SK-N-SH (cell line): ENCODE results near the gene LCN1. TPM values are rescaled to one million over a fixed set of nuclear protein-coding genes. Genes with fewer than 3 reads are reported as not detected.
A peak's percentile ranks its signal among the peaks of the same experiment; 100 is the strongest.

Source experiments
- CTCF ChIA-PET: fragments of 300-600, 350-600 bp; formaldehyde crosslinking; extraction: SDS; loops from one replicate; lab custom pipeline; 2021; lab: Yijun Ruan, JAX
- POLR2A ChIA-PET: fragments of 350-600 bp; sonication (Branson Sonifier 250); formaldehyde crosslinking; extraction: SDS; loops from one replicate; lab custom pipeline; 2020; ENCODE audit warnings: antibody characterized with exemption, inconsistent platforms; lab: Yijun Ruan, JAX
- DNase-seq: peaks from one replicate; pipeline ENCODE4 v3.0.0; 2012
- H2AFZ ChIP-seq: fragments of 200-600 bp; sonication (generic); 2 replicates; pipeline ENCODE4 v1.8.1; 2016; ENCODE audit warnings: antibody characterized with exemption, mild to moderate bottlenecking, low read depth
- H3F3A ChIP-seq: fragments of 200-600 bp; sonication (generic); replicated peaks from 2 replicates; pipeline ENCODE3; 2016; ENCODE audit warnings: antibody characterized with exemption, mild to moderate bottlenecking; ENCODE audit not compliant: insufficient read depth
- H3K27ac ChIP-seq, 2 experiments: fragments of 200-500 bp in 1 of 2; fragments of 200-600 bp in 1 of 2; sonication (Bioruptor generic) in 1 of 2; sonication (generic), shearing (Covaris generic) in 1 of 2; 2 replicates each; pipeline versions ENCODE4 v1.5.1 to v1.6.1; 2014 to 2016; ENCODE audit warnings: low read depth in 2 of 2, inconsistent platforms in 1 of 2, low read length in 1 of 2, mild to moderate bottlenecking in 1 of 2, mixed read lengths in 1 of 2
- H3K27me3 ChIP-seq: fragments of 200-600 bp; sonication (generic), shearing (Covaris generic); 2 replicates; pipeline ENCODE4 v1.6.1; 2016; ENCODE audit warnings: mixed run types; ENCODE audit not compliant: insufficient read depth
- H3K36me3 ChIP-seq, 2 experiments: fragments of 200-500 bp in 1 of 2; fragments of 200-600 bp in 1 of 2; sonication (Bioruptor generic) in 1 of 2; sonication (generic) in 1 of 2; replicated peaks in 1 of 2; 2 replicates each; pipeline versions ENCODE3 to v1.5.1; 2014 to 2016; ENCODE audit warnings: low read length in 1 of 2, mild to moderate bottlenecking in 1 of 2; ENCODE audit not compliant: insufficient read depth in 2 of 2, control insufficient read depth in 1 of 2
- H3K4me1 ChIP-seq, 2 experiments: fragments of 200-500 bp in 1 of 2; fragments of 200-600 bp in 1 of 2; sonication (Bioruptor generic) in 1 of 2; sonication (generic), shearing (Covaris generic) in 1 of 2; 2 replicates each; pipeline versions ENCODE4 v1.5.1 to v1.6.1; 2014 to 2016; ENCODE audit warnings: low read depth in 1 of 2, low read length in 1 of 2, mixed run types in 1 of 2; ENCODE audit not compliant: insufficient read depth in 2 of 2, control insufficient read depth in 1 of 2
- H3K4me2 ChIP-seq: fragments of 200-600 bp; sonication (generic), shearing (Covaris generic); 2 replicates; pipeline ENCODE4 v1.6.1; 2017; ENCODE audit warnings: mixed run types
- H3K4me3 ChIP-seq, 2 experiments: fragments of 200-500 bp in 1 of 2; fragments of 200-600 bp in 1 of 2; sonication (Bioruptor generic) in 1 of 2; sonication (generic), shearing (Covaris generic) in 1 of 2; 2 replicates each; pipeline versions ENCODE4 v1.5.1 to v1.8.1; 2014 to 2016; ENCODE audit warnings: low read depth in 2 of 2, inconsistent platforms in 1 of 2, low read length in 1 of 2, mild to moderate bottlenecking in 1 of 2, mixed read lengths in 1 of 2, moderate library complexity in 1 of 2
- H3K79me2 ChIP-seq: fragments of 200-600 bp; sonication (generic); 2 replicates; pipeline ENCODE4 v1.8.1; 2017; ENCODE audit warnings: mild to moderate bottlenecking; ENCODE audit not compliant: insufficient read depth
- H3K9ac ChIP-seq: fragments of 200-600 bp; sonication (generic); 2 replicates; pipeline ENCODE4 v1.6.1; 2017; ENCODE audit warnings: mixed run types
- H3K9me2 ChIP-seq: fragments of 200-600 bp; sonication (generic); 2 replicates; pipeline ENCODE4 v1.6.1; 2017; ENCODE audit warnings: mixed run types
- H3K9me3 ChIP-seq: fragments of 200-600 bp; sonication (generic); 2 replicates; pipeline ENCODE4 v1.6.1; 2017; ENCODE audit warnings: mixed run types, mild to moderate bottlenecking, moderate library complexity
- H4K20me1 ChIP-seq: fragments of 200-600 bp; sonication (generic); 2 replicates; pipeline ENCODE4 v1.6.1; 2017; ENCODE audit warnings: mild to moderate bottlenecking, mixed run types; ENCODE audit not compliant: insufficient read depth
- CHD2 ChIP-seq: fragments of 150-350 bp; IDR thresholded peaks from 2 replicates; pipeline ENCODE4 v1.6.1; 2018; ENCODE audit warnings: low read length; ENCODE audit not compliant: partially characterized antibody
- CTCF ChIP-seq: fragments of 200-600 bp; sonication (generic); IDR thresholded peaks from 2 replicates; pipeline ENCODE4 v1.6.1; 2017; ENCODE audit warnings: antibody characterized with exemption, mild to moderate bottlenecking, moderate library complexity
- FOSL2 ChIP-seq: IDR thresholded peaks from 2 replicates; pipeline ENCODE4 v1.4.0; 2012; ENCODE audit warnings: low read depth, mild to moderate bottlenecking, moderate library complexity, borderline replicate concordance
- FOXM1 ChIP-seq: IDR thresholded peaks from 2 replicates; pipeline ENCODE4 v1.4.0; 2012; ENCODE audit warnings: low read depth, mild to moderate bottlenecking
- GABPA ChIP-seq: IDR thresholded peaks from 2 replicates; pipeline ENCODE4 v1.4.0; 2012; ENCODE audit warnings: low read depth, mild to moderate bottlenecking
- GATA2 ChIP-seq: sonication (generic); formaldehyde crosslinking; IDR thresholded peaks from 2 replicates; pipeline ENCODE4 v1.5.0; 2020; ENCODE audit warnings: mild to moderate bottlenecking, missing genetic modification reagents
- JUND ChIP-seq: IDR thresholded peaks from 2 replicates; pipeline ENCODE4 v1.4.0; 2012
- MAX ChIP-seq: IDR thresholded peaks from 2 replicates; pipeline ENCODE4 v1.4.0; 2012; ENCODE audit warnings: low read depth
- MEF2A ChIP-seq: IDR thresholded peaks from 2 replicates; pipeline ENCODE4 v1.4.0; 2012; ENCODE audit warnings: low read depth, borderline replicate concordance
- MXI1 ChIP-seq: IDR thresholded peaks from 2 replicates; pipeline ENCODE4 v1.6.1; 2012; ENCODE audit warnings: mild to moderate bottlenecking, low read depth, low read length, improper control_type of control experiment
- NRF1 ChIP-seq: IDR thresholded peaks from 2 replicates; pipeline ENCODE4 v1.6.1; 2012; ENCODE audit warnings: low read depth, mild to moderate bottlenecking, low read length
- POLR2AphosphoS5 ChIP-seq: IDR thresholded peaks from 2 replicates; pipeline ENCODE4 v1.6.1; 2012; ENCODE audit warnings: low read depth, low read length
- RCOR1 ChIP-seq: fragments of 150-350 bp; IDR thresholded peaks from 2 replicates; pipeline ENCODE4 v1.6.1; 2017; ENCODE audit warnings: antibody characterized with exemption, low read length
- RFX5 ChIP-seq: IDR thresholded peaks from 2 replicates; pipeline ENCODE4 v1.6.1; 2012; ENCODE audit warnings: mild to moderate bottlenecking, improper control_type of control experiment, low read length
- SIN3A ChIP-seq: IDR thresholded peaks from 2 replicates; pipeline ENCODE4 v1.6.1; 2012; ENCODE audit warnings: low read depth, mild to moderate bottlenecking, low read length, moderate library complexity, borderline replicate concordance
- TAF1 ChIP-seq: IDR thresholded peaks from 2 replicates; pipeline ENCODE4 v1.6.1; 2012; ENCODE audit warnings: low read depth, mild to moderate bottlenecking, low read length, moderate library complexity, borderline replicate concordance
- TEAD4 ChIP-seq: IDR thresholded peaks from 2 replicates; pipeline ENCODE4 v1.4.0; 2012; ENCODE audit warnings: mild to moderate bottlenecking, borderline replicate concordance; ENCODE audit not compliant: insufficient read depth
- USF2 ChIP-seq: fragments of 150-350 bp; IDR thresholded peaks from 2 replicates; pipeline ENCODE4 v1.6.1; 2017; ENCODE audit warnings: antibody characterized with exemption, low read length, low read depth, borderline replicate concordance
- YY1 ChIP-seq: IDR thresholded peaks from 2 replicates; pipeline ENCODE4 v1.4.0; 2012; ENCODE audit warnings: low read depth, mild to moderate bottlenecking
- WGBS: methylation state at CpG from one replicate; pipeline ENCODE4 v1.1.6; 2017; ENCODE audit warnings: low lambda C conversion rate; 5-methylcytosine and 5-hydroxymethylcytosine counted together
- polyA plus RNA-seq, 3 experiments: library from polyadenylated mRNA; depleted of rRNA; stranded (reverse); fragments of >200 nt; gene quantifications; 2 replicates each; pipeline ENCODE4 v1.2.3, GENCODE V29; 2012

The LCN1 gene
- polyA plus RNA-seq, 1 of the 3 experiments (the other 2 are of a cell fraction): not detected

- Histone ChIP-seq H3K79me2 (peaks cover 19% of the 10 kb centered on the region), H3K36me3 (peaks cover 3 to 31% of the 10 kb centered on the region in 2 experiments), H3K27ac (peak overlapping the region; percentile 60 to 69; a peak in 2 of 4 replicates), H3K9me2 (no peaks in the 10 kb centered on the region), H3K27me3 (no peaks in the 10 kb centered on the region), H3K9ac (peak overlapping the region; percentile 91), H4K20me1 (peaks cover 17% of the 10 kb centered on the region), H3K9me3 (no peaks in the 10 kb centered on the region), H2AFZ (peak overlapping the region; percentile 98; the same call in 1 of the 2 replicates), H3F3A (no peaks in the 10 kb centered on the region), H3K4me2 (peak overlapping the region; percentile 100), H3K4me3 (peak overlapping the region; percentile 95 to 96), H3K4me1 (peaks cover 6 to 19% of the 10 kb centered on the region in 2 experiments; a peak in 3 of 4 replicates)
- 0% methylated on average over 6 of the region's 29 CpGs for WGBS
- CTCF ChIA-PET: interaction anchor here (0.7 to 3.9 kb wide), 8 partner anchors 10 to 91 kb away, joined by 3 to 23 read pairs (median 5); no protein-coding TSS in a partner anchor
- DNase-seq: no peak
- POLR2A ChIA-PET: interaction anchor here (2.0 kb wide), 1 partner anchor 20 kb away, joined by 9 read pairs; no protein-coding TSS in a partner anchor
- TF ChIP-seq POLR2AphosphoS5 (no peak), NRF1 (0 out of 2 replicates have a peak, but pooled peaks have one; percentile 10), JUND (no peak), CTCF (no peak), MEF2A (no peak), RFX5 (no peak), TEAD4 (no peak), FOXM1 (no peak), MAX (0 out of 2 replicates have a peak, but pooled peaks have one; percentile 4), GATA2 (no peak)
Measured at GRCh38 chr9:135500071-135500524, 21.1 kb upstream of the LCN1 start.

GRCh38 chr9:135500525-135501260 is 20.5 kb upstream of the LCN1 start, which contains the start of gene MRPS2:
Gene MRPS2 (plus strand): TSS chr9:135500682. CDS start chr9:135500711, 29 bp downstream.
- Histone ChIP-seq H3K9me3 (no peaks in the 10 kb centered on the region), H3K4me1 (peaks cover 6 to 19% of the 10 kb centered on the region in 2 experiments; a peak in 3 of 4 replicates), H3F3A (no peaks in the 10 kb centered on the region), H3K27ac (peak within 1 kb of the TSS; percentile 60 to 76; a peak in 2 of 4 replicates), H3K36me3 (peaks cover 3 to 33% of the 10 kb centered on the region in 2 experiments), H3K4me3 (peak within 1 kb of the TSS; percentile 95 to 96), H4K20me1 (peaks cover 22% of the 10 kb centered on the region), H3K9ac (peak within 1 kb of the TSS; percentile 91), H3K4me2 (peak within 1 kb of the TSS; percentile 100), H3K27me3 (no peaks in the 10 kb centered on the region), H2AFZ (peak within 1 kb of the TSS; percentile 98), H3K79me2 (peaks cover 19% of the 10 kb centered on the region), H3K9me2 (no peaks in the 10 kb centered on the region)
- ChIA-PET POLR2A (no interaction called here), CTCF (interaction anchor here (0.7 to 3.9 kb wide), 7 partner anchors 11 to 92 kb away, joined by 3 to 23 read pairs (median 4); no protein-coding TSS in a partner anchor)
- WGBS: 2% methylated on average over 15 of the region's 92 CpGs
- peak; percentile 98 for DNase-seq
- TF ChIP-seq NRF1 (no peak), GABPA (peak; percentile 30; the same call in 1 of the 2 replicates), CTCF (peak; percentile 65), POLR2AphosphoS5 (peak; percentile 67), RCOR1 (0 out of 2 replicates have a peak, but pooled peaks have one; percentile 22), FOSL2 (no peak), CHD2 (peak; percentile 71), JUND (no peak), USF2 (no peak), MAX (peak; percentile 85), MXI1 (peak; percentile 73), TAF1 (peak; percentile 91), GATA2 (0 out of 2 replicates have a peak, but pooled peaks have one; percentile 21), YY1 (peak; percentile 86), SIN3A (peak; percentile 88; the same call in 1 of the 2 replicates), FOXM1 (no peak; the same call in 1 of the 2 replicates)
